ENCODE results near the gene NPIPB9. TPM values are rescaled to one million over a fixed set of nuclear protein-coding genes. Genes with fewer than 3 reads are reported as not detected.
"Not testable (repeated sequence)": the region's sequence is repeated elsewhere in the genome, so short reads cannot be mapped to it uniquely, and the experiment has no call there.

NPIPB9 gene
- total RNA-seq, 4 donors from 2014 or later = 13.2 to 23.9 (median 19.4) TPM; not detected in 1

DNA sequence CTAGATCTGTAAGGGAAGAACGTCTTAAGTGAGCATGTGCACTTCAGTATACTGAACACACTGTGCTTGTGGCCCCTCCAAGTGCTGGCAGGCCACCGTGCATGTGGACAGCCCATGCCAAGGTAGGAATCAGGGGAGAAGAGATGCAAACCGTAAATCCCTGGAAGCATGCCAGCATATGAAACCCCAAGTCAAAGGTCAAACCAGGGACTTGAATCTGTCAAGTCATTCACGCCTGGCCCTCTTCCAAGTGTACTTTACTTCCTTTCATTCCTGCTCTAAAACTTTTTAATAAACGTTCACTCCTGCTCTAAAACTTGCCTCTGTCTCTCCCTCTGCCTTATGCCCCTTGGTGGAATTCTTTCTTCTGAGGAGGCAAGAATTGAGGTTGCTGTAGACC lies 68.4 kb downstream of the NPIPB9 start:
- H3K27me3 ChIP-seq = no peaks in the 10 kb centered on the region
- H3K9me3 ChIP-seq = no peaks in the 10 kb centered on the region
- intact Hi-C loops (cut with DNase I; ENCODE audit: low total_unique reads) (no loop called here), in situ Hi-C loops (cut with MboI; ENCODE audit: low pct_ligation_motif_present in 1 of 4, low pct_unique_long_range_greater_than_20kb in 1 of 4, low sequenced_read_pairs in 3 of 4) (loop anchor here in 1 of 4 donors (10.0 kb wide), 1 partner anchor 125 kb away; no protein-coding TSS in a partner anchor)
- WGBS, 2 donors (ENCODE audit: low coverage in 1 of 2) = 57 to 59% methylated on average over 3 to 5 of the region's 5 CpGs
- peak in 1 of 3 donors; percentile 36 for TF ChIP-seq POLR2AphosphoS5 (IDR thresholded peaks at IDR 0.05)
- no peak for TF ChIP-seq POLR2A (IDR thresholded peaks at IDR 0.05)
- no peak for TF ChIP-seq EP300 (IDR thresholded peaks at IDR 0.05; ENCODE audit: low read depth)
- no peak overlapping the region for H3K4me3 ChIP-seq
- H3K36me3 ChIP-seq = no peaks in the 10 kb centered on the region
- DNase-seq = peak; percentile 68
- H3K27ac ChIP-seq = peak overlapping the region in 3 of 4 donors; percentile 45 to 70 (median 62)
- peaks cover 7 to 23% (median 16%) of the 10 kb centered on the region in 4 donors for H3K4me1 ChIP-seq

DNA sequence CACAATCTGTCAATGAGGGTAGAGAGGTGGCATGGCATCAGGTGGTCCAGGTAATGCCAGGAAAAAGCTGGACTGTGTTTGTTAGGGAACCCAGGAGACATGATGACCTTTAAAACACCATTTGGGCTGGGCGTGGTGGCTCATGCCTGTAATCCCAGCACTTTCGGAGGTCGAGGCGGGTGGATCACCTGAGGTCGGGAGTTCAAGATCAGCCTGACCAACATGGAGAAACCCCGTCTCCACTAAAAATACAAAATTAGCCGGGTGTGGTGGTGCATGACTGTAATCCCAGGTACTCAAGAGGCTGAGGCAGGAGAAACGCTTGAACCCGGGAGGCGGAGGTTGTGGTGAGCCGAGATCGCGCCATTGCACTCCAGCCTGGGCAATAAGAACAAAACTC lies 69.0 kb downstream of the NPIPB9 start:
- H3K4me1 ChIP-seq = peaks cover 13 to 29% (median 21%) of the 10 kb centered on the region in 4 donors
- H3K4me3 ChIP-seq; intact Hi-C loops (cut with DNase I; ENCODE audit: low total_unique reads); DNase-seq; H3K27me3 ChIP-seq; H3K9me3 ChIP-seq; H3K36me3 ChIP-seq: not testable (repeated sequence)
- H3K27ac ChIP-seq = peak overlapping the region in 3 of 4 donors; percentile 45 to 70 (median 62)
- in situ Hi-C loops (cut with MboI; ENCODE audit: low pct_ligation_motif_present in 1 of 4, low pct_unique_long_range_greater_than_20kb in 1 of 4, low sequenced_read_pairs in 3 of 4) = loop anchor here in 1 of 4 donors (10.0 kb wide), 1 partner anchor 124 kb away; no protein-coding TSS in a partner anchor
- 86% methylated on average over 8 to 13 of the region's 13 CpGs for WGBS, 2 donors (ENCODE audit: low coverage in 1 of 2)

- 16 to 25% methylated on average over 5 to 13 of the region's 13 CpGs for WGBS, 2 donors (ENCODE audit: low coverage in 1 of 2)
- intact Hi-C loops (cut with DNase I; ENCODE audit: low total_unique reads) = no loop called here
- H3K36me3 ChIP-seq = peaks cover 0 to 14% (median 2%) of the 10 kb centered on the region in 4 donors
- no peak for DNase-seq
- in situ Hi-C loops (cut with MboI; ENCODE audit: low pct_ligation_motif_present in 1 of 4, low pct_unique_long_range_greater_than_20kb in 1 of 4, low sequenced_read_pairs in 3 of 4) = loop anchor here in 1 of 4 donors (10.0 kb wide), 1 partner anchor 123 kb away; no protein-coding TSS in a partner anchor
- no peaks in the 10 kb centered on the region for H3K27me3 ChIP-seq
- peak overlapping the region in 3 of 4 donors; percentile 84 to 100 (median 99) for H3K4me3 ChIP-seq
- peaks cover 16 to 31% (median 24%) of the 10 kb centered on the region in 4 donors for H3K4me1 ChIP-seq
- no peaks in the 10 kb centered on the region for H3K9me3 ChIP-seq
- H3K27ac ChIP-seq = peak overlapping the region; percentile 99 to 100 (median 100)
- TF ChIP-seq, protein P1, sequence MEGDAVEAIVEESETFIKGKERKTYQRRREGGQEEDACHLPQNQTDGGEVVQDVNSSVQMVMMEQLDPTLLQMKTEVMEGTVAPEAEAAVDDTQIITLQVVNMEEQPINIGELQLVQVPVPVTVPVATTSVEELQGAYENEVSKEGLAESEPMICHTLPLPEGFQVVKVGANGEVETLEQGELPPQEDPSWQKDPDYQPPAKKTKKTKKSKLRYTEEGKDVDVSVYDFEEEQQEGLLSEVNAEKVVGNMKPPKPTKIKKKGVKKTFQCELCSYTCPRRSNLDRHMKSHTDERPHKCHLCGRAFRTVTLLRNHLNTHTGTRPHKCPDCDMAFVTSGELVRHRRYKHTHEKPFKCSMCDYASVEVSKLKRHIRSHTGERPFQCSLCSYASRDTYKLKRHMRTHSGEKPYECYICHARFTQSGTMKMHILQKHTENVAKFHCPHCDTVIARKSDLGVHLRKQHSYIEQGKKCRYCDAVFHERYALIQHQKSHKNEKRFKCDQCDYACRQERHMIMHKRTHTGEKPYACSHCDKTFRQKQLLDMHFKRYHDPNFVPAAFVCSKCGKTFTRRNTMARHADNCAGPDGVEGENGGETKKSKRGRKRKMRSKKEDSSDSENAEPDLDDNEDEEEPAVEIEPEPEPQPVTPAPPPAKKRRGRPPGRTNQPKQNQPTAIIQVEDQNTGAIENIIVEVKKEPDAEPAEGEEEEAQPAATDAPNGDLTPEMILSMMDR (IDR thresholded peaks at IDR 0.05) = peak in 1 of 5 experiments; percentile 30
- TF ChIP-seq EP300 (IDR thresholded peaks at IDR 0.05; ENCODE audit: low read depth) (no peak), POLR2AphosphoS5 (IDR thresholded peaks at IDR 0.05) (no peak), POLR2A (IDR thresholded peaks at IDR 0.05) (no peak)
These were observed 70.4 kb downstream of the NPIPB9 start for GRCh38 chr16:28821874-28822519.

Small RNA genes lying within 50 kb of the gene (small RNA-seq; reads per million reads assigned to genes)
- 0 reads per million in 4 donors for gene MIR6862-2

Other genes starting within 250 kb of the NPIPB9 start
- gene IL27, start 245.0 kb upstream of the NPIPB9 start, total RNA-seq = not detected
- 10 to 100 TPM; 15.3 to 85.6 (median 23.6) TPM for gene NUPR1, start 212.8 kb upstream of the NPIPB9 start, total RNA-seq
- 10 to 100 TPM; 22.1 to 95.0 (median 32.1) TPM for gene SGF29, start 197.9 kb upstream of the NPIPB9 start, total RNA-seq
- gene SULT1A2, start 154.7 kb upstream of the NPIPB9 start, total RNA-seq = 10 to 100 TPM in 3 of 4 donors, 1 to 10 TPM in 1; 5.0 to 51.1 (median 38.3) TPM
- 100 to 1,000 TPM; 137 to 455 (median 280) TPM for gene SULT1A1, start 141.7 kb upstream of the NPIPB9 start, total RNA-seq
- gene NPIPB8, start 113.7 kb upstream of the NPIPB9 start, total RNA-seq = under 1 TPM in 2 of 4 donors, not detected in 2; 0.27 to 0.32 TPM
- 100 to 1,000 TPM; 161 to 301 (median 198) TPM for gene EIF3C, start 40.3 kb upstream of the NPIPB9 start, total RNA-seq
- 100 to 1,000 TPM in 3 of 4 donors, 10 to 100 TPM in 1; 90.2 to 165 (median 105) TPM for gene ATXN2L, start 71.2 kb downstream of the NPIPB9 start, total RNA-seq
- gene TUFM, start 94.6 kb downstream of the NPIPB9 start, total RNA-seq = 100 to 1,000 TPM; 126 to 190 (median 143) TPM
- 100 to 1,000 TPM in 1 of 4 donors, 10 to 100 TPM in 3; 28.5 to 111 (median 60.4) TPM for gene SH2B1, start 112.1 kb downstream of the NPIPB9 start, total RNA-seq
- gene ATP2A1, start 126.7 kb downstream of the NPIPB9 start, total RNA-seq = 1 to 10 TPM in 3 of 4 donors, not detected in 1; 1.1 to 3.2 (median 1.4) TPM
- gene RABEP2, start 173.5 kb downstream of the NPIPB9 start, total RNA-seq = 100 to 1,000 TPM in 2 of 4 donors, 10 to 100 TPM in 2; 57.1 to 182 (median 130) TPM
- 1 to 10 TPM in 2 of 4 donors, not detected in 2; 4.5 to 9.8 TPM for gene CD19, start 180.2 kb downstream of the NPIPB9 start, total RNA-seq
- 10 to 100 TPM; 59.1 to 89.4 (median 70.2) TPM for gene NFATC2IP, start 199.2 kb downstream of the NPIPB9 start, total RNA-seq
- 10 to 100 TPM; 22.7 to 75.2 (median 28.2) TPM for gene SPNS1, start 223.0 kb downstream of the NPIPB9 start, total RNA-seq
- gene LAT, start 233.3 kb downstream of the NPIPB9 start, total RNA-seq = 10 to 100 TPM in 1 of 4 donors, 1 to 10 TPM in 3; 5.6 to 39.6 (median 8.4) TPM